GM23248 (cell line): ENCODE results near the gene FARP1.

Source experiments
- EZH2 ChIP-seq: fragments of 200-600 bp; sonication (generic); IDR thresholded peaks from 2 replicates; pipeline ENCODE4 v1.6.1; 2018; ENCODE audit warnings: antibody characterized with exemption, mild to moderate bottlenecking; ENCODE audit not compliant: insufficient read depth, poor library complexity, severe bottlenecking
- EZH2phosphoT487 ChIP-seq: fragments of 200-600 bp; sonication (generic); IDR thresholded peaks from 2 replicates; pipeline ENCODE4 v1.6.1; 2018; ENCODE audit warnings: antibody characterized with exemption, moderate library complexity, mild to moderate bottlenecking, low read depth; ENCODE audit not compliant: insufficient read depth

DNA sequence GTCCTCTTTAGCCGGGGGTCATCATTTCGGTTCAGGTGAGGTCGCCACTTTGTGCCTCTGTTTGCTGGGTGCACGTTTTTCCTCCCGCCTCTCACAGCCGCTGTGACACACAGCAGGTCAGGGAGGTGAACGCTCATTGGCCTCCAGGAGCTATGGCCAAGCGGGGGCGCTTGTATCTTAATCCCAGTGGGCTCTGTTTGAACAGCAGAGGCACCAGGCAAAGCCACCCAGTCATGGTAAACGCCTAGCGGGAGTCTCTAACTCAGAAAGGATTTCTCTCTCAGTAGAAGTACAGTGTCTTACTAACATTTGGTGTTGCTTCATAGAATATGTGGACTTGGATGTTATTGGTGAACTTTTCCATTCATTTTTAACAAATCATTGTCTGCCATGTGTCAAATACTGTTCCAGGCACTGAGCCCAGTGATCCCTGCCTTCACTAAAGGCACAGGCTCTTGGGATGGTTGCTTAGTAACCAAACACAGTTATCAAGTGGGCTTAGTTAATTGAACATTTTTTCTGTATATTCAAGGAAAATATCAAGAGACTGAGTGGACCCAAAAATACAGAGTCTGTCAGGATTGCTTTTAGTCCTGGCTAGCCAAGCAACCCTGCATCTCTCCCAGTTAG, 247.3 kb downstream of the FARP1 start:
- TF ChIP-seq EZH2, result no peak
- TF ChIP-seq EZH2phosphoT487, result no peak
